Upper lobe of left lung (tissue), 4 donors: Measurements from ENCODE around the gene ITPR1.

ENCODE experiments used
- EP300 ChIP-seq, 4 donors: sonication (generic); formaldehyde crosslinking; IDR thresholded peaks; one replicate each; pipeline ENCODE4 v1.5.1; 2017; ENCODE audit warnings: antibody characterized with exemption in 4 of 4, control low read depth in 2 of 4
- POLR2A ChIP-seq, 4 donors: fragments of 450-650 bp; IDR thresholded peaks; one replicate each; pipeline ENCODE4 v1.5.1; 2016 to 2017; ENCODE audit warnings: antibody characterized with exemption in 4 of 4, mild to moderate bottlenecking in 2 of 4
- POLR2AphosphoS5 ChIP-seq, 2 donors: sonication (generic); formaldehyde crosslinking; IDR thresholded peaks; one replicate each; pipeline ENCODE4 v1.5.1; 2017; ENCODE audit warnings: antibody characterized with exemption in 2 of 2
- TF ChIP-seq, protein P1 (sequence below), 6 experiments: fragments of 450-650 bp in 4 of 6; fragments of 200-600 bp in 2 of 6; sonication (generic) in 2 of 6; IDR thresholded peaks; one replicate each; pipeline ENCODE4 v1.5.1; 2016 to 2019; ENCODE audit warnings: antibody characterized with exemption in 6 of 6

DNA sequence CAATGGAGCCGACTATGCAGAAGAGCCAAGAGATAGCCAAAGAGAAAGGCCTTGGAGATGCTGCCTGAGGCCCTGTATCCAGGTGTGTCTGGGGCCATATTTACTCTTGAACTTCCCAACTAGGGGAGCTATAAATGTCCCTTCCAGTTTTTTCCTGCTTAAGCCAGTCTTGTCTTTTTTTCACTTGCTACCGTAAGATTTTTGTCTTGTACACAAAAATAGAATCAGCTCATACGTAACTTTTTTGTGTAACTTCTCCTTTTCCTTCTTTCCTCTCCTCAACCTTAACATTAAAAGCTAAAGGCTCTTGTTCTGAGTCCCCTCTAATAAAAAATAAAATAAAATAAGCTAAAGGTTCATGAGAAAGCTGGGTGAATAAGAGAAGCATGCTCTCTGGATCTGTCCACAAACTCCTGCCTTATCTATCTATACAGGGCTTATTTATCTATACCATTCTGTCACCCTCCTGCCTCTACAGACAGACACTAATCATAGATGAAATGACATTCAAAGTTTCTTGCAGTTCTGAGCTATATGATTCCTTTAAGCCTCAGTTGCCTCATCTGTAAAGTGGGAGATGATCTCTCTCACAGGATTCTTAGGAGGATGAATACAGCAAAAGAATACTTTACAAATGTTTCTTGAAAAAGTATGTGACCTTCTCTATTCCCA, 30.6 kb upstream of the ITPR1 start:
- TF ChIP-seq POLR2A (IDR thresholded peaks at IDR 0.05) (no peak), POLR2AphosphoS5 (IDR thresholded peaks at IDR 0.05) (no peak), EP300 (IDR thresholded peaks at IDR 0.05) (no peak)
- TF ChIP-seq, protein P1, sequence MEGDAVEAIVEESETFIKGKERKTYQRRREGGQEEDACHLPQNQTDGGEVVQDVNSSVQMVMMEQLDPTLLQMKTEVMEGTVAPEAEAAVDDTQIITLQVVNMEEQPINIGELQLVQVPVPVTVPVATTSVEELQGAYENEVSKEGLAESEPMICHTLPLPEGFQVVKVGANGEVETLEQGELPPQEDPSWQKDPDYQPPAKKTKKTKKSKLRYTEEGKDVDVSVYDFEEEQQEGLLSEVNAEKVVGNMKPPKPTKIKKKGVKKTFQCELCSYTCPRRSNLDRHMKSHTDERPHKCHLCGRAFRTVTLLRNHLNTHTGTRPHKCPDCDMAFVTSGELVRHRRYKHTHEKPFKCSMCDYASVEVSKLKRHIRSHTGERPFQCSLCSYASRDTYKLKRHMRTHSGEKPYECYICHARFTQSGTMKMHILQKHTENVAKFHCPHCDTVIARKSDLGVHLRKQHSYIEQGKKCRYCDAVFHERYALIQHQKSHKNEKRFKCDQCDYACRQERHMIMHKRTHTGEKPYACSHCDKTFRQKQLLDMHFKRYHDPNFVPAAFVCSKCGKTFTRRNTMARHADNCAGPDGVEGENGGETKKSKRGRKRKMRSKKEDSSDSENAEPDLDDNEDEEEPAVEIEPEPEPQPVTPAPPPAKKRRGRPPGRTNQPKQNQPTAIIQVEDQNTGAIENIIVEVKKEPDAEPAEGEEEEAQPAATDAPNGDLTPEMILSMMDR (IDR thresholded peaks at IDR 0.05) = no peak
